HEK293T (cell line): Measurements from ENCODE around the gene PCDHGA6.

Experiments
- ARNT ChIP-seq: fragments of 450-650 bp; IDR thresholded peaks from 2 replicates; pipeline ENCODE4 v1.6.1; 2017; ENCODE audit warnings: mild to moderate bottlenecking
- BHLHE40 ChIP-seq: fragments of 450-650 bp; IDR thresholded peaks from 2 replicates; pipeline ENCODE4 v1.6.1; 2016; ENCODE audit warnings: mild to moderate bottlenecking, moderate library complexity, borderline replicate concordance
- ELF4 ChIP-seq: fragments of 450-650 bp; IDR thresholded peaks from 2 replicates; pipeline ENCODE4 v1.6.1; 2017; ENCODE audit warnings: antibody characterized with exemption
- FOXA1 ChIP-seq: fragments of 450-650 bp; IDR thresholded peaks from 2 replicates; pipeline ENCODE4 v1.6.1; 2016; ENCODE audit warnings: mild to moderate bottlenecking
- FOXK2 ChIP-seq: fragments of 450-650 bp; IDR thresholded peaks from 2 replicates; pipeline ENCODE4 v1.6.1; 2016; ENCODE audit warnings: mild to moderate bottlenecking
- HDGF ChIP-seq: fragments of 450-650 bp; IDR thresholded peaks from 2 replicates; pipeline ENCODE4 v1.6.1; 2017; ENCODE audit warnings: antibody characterized with exemption, borderline replicate concordance
- L3MBTL2 ChIP-seq: fragments of 450-650 bp; conservative IDR thresholded peaks from 2 replicates; pipeline ENCODE4 v1.6.1; 2016; ENCODE audit warnings: mild to moderate bottlenecking
- SP1 ChIP-seq: fragments of 450-650 bp; IDR thresholded peaks from 2 replicates; pipeline ENCODE4 v1.6.1; 2017
- TARDBP ChIP-seq: fragments of 450-650 bp; IDR thresholded peaks from 2 replicates; pipeline ENCODE4 v1.6.1; 2016
- ZNF384 ChIP-seq: fragments of 450-650 bp; IDR thresholded peaks from 2 replicates; pipeline ENCODE4 v1.6.1; 2016
- TF ChIP-seq, protein P1 (sequence below): fragments of 450-650 bp; IDR thresholded peaks from 2 replicates; pipeline ENCODE4 v1.6.1; 2016

DNA sequence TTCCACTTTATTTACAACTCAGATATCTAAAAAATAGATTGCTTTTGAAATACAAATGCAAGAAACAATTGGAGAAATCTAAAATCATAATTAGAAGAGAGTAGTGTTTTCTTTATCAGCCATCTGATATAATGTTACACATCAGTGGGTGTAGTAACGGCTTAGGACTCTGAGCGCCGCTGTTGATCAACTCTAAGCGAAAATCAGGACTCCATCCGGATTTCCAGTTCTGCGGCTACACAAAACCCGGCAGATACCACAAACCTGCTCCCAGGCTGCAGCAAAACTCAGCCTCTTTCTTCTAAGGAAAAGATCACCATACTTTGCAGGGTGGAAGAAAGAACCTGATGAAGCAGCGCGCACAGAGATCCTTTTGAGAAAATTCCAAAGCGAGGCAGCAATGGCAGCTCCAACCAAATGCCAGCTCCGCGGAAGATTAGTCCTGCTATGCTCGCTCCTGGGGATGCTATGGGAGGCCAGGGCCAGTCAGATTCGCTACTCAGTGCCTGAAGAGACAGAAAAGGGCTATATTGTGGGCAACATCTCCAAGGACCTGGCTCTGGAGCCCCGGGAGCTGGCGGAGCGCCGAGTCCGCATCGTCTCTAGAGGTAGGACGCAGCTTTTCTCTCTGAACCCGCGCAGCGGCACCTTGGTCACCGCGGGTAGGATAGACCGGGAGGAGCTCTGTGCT lies 29.0 kb downstream of the PCDHGA6 start, which contains the start of gene PCDHGA9:
- no peak for TF ChIP-seq ELF4
- TF ChIP-seq ARNT, result no peak
- TF ChIP-seq FOXK2, result no peak
- TF ChIP-seq TARDBP, result no peak
- no peak for TF ChIP-seq HDGF
- TF ChIP-seq, protein P1, sequence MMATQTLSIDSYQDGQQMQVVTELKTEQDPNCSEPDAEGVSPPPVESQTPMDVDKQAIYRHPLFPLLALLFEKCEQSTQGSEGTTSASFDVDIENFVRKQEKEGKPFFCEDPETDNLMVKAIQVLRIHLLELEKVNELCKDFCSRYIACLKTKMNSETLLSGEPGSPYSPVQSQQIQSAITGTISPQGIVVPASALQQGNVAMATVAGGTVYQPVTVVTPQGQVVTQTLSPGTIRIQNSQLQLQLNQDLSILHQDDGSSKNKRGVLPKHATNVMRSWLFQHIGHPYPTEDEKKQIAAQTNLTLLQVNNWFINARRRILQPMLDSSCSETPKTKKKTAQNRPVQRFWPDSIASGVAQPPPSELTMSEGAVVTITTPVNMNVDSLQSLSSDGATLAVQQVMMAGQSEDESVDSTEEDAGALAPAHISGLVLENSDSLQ, result no peak
- no peak for TF ChIP-seq ZNF384
- TF ChIP-seq FOXA1, result no peak
- TF ChIP-seq L3MBTL2, result no peak
- TF ChIP-seq BHLHE40, result no peak
- no peak for TF ChIP-seq SP1
